Measurements from ENCODE around the gene PARD3B. TPM values are rescaled to one million over a fixed set of nuclear protein-coding genes. Genes with fewer than 3 reads are reported as not detected.

Gene PARD3B
- total RNA-seq, 1 experiment from 2014 or later = 2.0 TPM

GRCh38 chr2:205585449-205586383 is 1040.4 kb downstream of the PARD3B start:
- POLR2A ChIA-PET = no interaction called here
- no peak overlapping the region for H3K4me3 ChIP-seq (replicated peaks in 1 of 2; ENCODE audit: low read depth in 1 of 2, low read length in 2 of 2)
- BruUV-seq (replicated peaks) = no TSS peak
- CTCF ChIA-PET = no interaction called here
- H3K9me2 ChIP-seq (ENCODE audit: insufficient read depth) = no peaks in the 10 kb centered on the region
- no peaks in the 10 kb centered on the region for H3K4me1 ChIP-seq (ENCODE audit: control insufficient read depth in 1 of 2, insufficient read depth in 2 of 2, low read length in 2 of 2)
- no peaks in the 10 kb centered on the region for H3K36me3 ChIP-seq (ENCODE audit: control insufficient read depth in 1 of 2, insufficient read depth in 2 of 2, low read length in 2 of 2)
- H3K79me2 ChIP-seq (ENCODE audit: insufficient read depth, low read length) = no peaks in the 10 kb centered on the region
- no peaks in the 10 kb centered on the region for H3K27me3 ChIP-seq (ENCODE audit: insufficient read depth, low read length)
- H3K4me2 ChIP-seq (ENCODE audit: low read length) = no peak overlapping the region
- no peaks in the 10 kb centered on the region for H4K20me1 ChIP-seq (ENCODE audit: insufficient read depth)
- ATAC-seq = no peak
- TF ChIP-seq POLR2AphosphoS5 (IDR thresholded peaks at IDR 0.05; ENCODE audit: low read depth, low read length) = no peak
- TF ChIP-seq EZH2phosphoT487 (IDR thresholded peaks at IDR 0.05; ENCODE audit: borderline replicate concordance) = no peak
- TF ChIP-seq YY1 (IDR thresholded peaks at IDR 0.05; ENCODE audit: extremely low read depth, insufficient replicate concordance, low read depth, low read length) = no peak
- no peak for TF ChIP-seq ZBTB33 (IDR thresholded peaks at IDR 0.05; ENCODE audit: extremely low read depth, insufficient replicate concordance, low read length)
- TF ChIP-seq EZH2 (IDR thresholded peaks at IDR 0.05) = no peak
- no peak for TF ChIP-seq ZFX (IDR thresholded peaks at IDR 0.05)
- H3K9ac ChIP-seq (ENCODE audit: low read length) = no peak overlapping the region
- no peak overlapping the region for H3K27ac ChIP-seq (ENCODE audit: low read depth, low read length)
- no peak overlapping the region for H2AFZ ChIP-seq (ENCODE audit: low read depth, low read length, poor library complexity, severe bottlenecking)
- intact Hi-C loops (cut with micrococcal nuclease) = no loop called here
- DNase-seq (ENCODE audit: low read depth, low spot score) = no peak
- RAD21 ChIA-PET (ENCODE audit: low non-redundant PET in 1 of 2, low total read pairs in 2 of 2, uncharacterized antibody in 2 of 2, unreplicated experiment in 2 of 2) = no interaction called here
- H3K9me3 ChIP-seq (ENCODE audit: control insufficient read depth in 1 of 2, insufficient read depth in 1 of 2, low read depth in 1 of 2, low read length in 2 of 2) = no peaks in the 10 kb centered on the region
